ENCODE results near the gene ZNF618. TPM values are rescaled to one million over a fixed set of nuclear protein-coding genes. Genes with fewer than 3 reads are reported as not detected.

ZNF618 gene
- total and polyA plus RNA-seq, 2 experiments from 2014 or later = 12.1 to 22.1 TPM

- DNase-seq (ENCODE audit: low spot score) (no peak), ATAC-seq (no peak)
- Histone ChIP-seq H3F3A (replicated peaks; ENCODE audit: low read depth) (no peaks in the 10 kb centered on the region), H3K4me3 (no peak overlapping the region), H3K79me2 (replicated peaks; ENCODE audit: insufficient read depth) (no peaks in the 10 kb centered on the region), H3K27ac (ENCODE audit: low read depth) (no peak overlapping the region), H3K9me2 (ENCODE audit: insufficient read depth) (0 out of 2 replicates have a peak, but pooled peaks cover 2% of the 10 kb centered on the region), H2AFZ (no peak overlapping the region), H3K4me1 (ENCODE audit: insufficient read depth) (no peaks in the 10 kb centered on the region), H4K20me1 (replicated peaks; ENCODE audit: insufficient read depth) (no peaks in the 10 kb centered on the region; the same call in 1 of the 2 replicates), H3K4me2 (no peak overlapping the region), H3K27me3 (ENCODE audit: insufficient read depth) (no peaks in the 10 kb centered on the region), H3K36me3 (ENCODE audit: insufficient read depth) (no peaks in the 10 kb centered on the region)
- Mint-ChIP-seq H3K9me3 (no peaks in the 10 kb centered on the region), H3K27me3 (ENCODE audit: insufficient read depth, low read depth, poor library complexity) (peaks cover 11% of the 10 kb centered on the region), H3K4me1 (peaks cover 7% of the 10 kb centered on the region), H3K27ac (no peak overlapping the region), H3K4me3 (no peak overlapping the region), H3K36me3 (ENCODE audit: low read depth) (0 out of 3 replicates have a peak, but pooled peaks cover 4% of the 10 kb centered on the region)
- no peak for TF ChIP-seq STAT1 (IDR thresholded peaks at IDR 0.05; ENCODE audit: unreplicated experiment)
- no peak for TF ChIP-seq POLR2AphosphoS5 (IDR thresholded peaks at IDR 0.05; ENCODE audit: low read depth)
Measured at GRCh38 chr9:114058688-114059046, 182.6 kb downstream of the ZNF618 start.

- H3K9me2 ChIP-seq (ENCODE audit: insufficient read depth) = 0 out of 2 replicates have a peak, but pooled peaks cover 2% of the 10 kb centered on the region
- Mint-ChIP-seq H3K36me3 (ENCODE audit: low read depth) (0 out of 3 replicates have a peak, but pooled peaks cover 4% of the 10 kb centered on the region), H3K9me3 (no peaks in the 10 kb centered on the region), H3K4me1 (peaks cover 7% of the 10 kb centered on the region), H3K27ac (no peak overlapping the region), H3K4me3 (no peak overlapping the region), H3K27me3 (ENCODE audit: insufficient read depth, low read depth, poor library complexity) (peaks cover 11% of the 10 kb centered on the region)
- no peaks in the 10 kb centered on the region for H3F3A ChIP-seq (replicated peaks; ENCODE audit: low read depth)
- ATAC-seq = no peak
- no peak overlapping the region for H3K27ac ChIP-seq (ENCODE audit: low read depth)
- no peak overlapping the region for H3K4me3 ChIP-seq
- no peak overlapping the region for H2AFZ ChIP-seq
- TF ChIP-seq POLR2AphosphoS5 (IDR thresholded peaks at IDR 0.05; ENCODE audit: low read depth) (no peak), ZNF462 (CRISPR knock-in tag; IDR thresholded peaks at IDR 0.05) (no peak), ZNF331 (CRISPR knock-in tag; IDR thresholded peaks at IDR 0.05; ENCODE audit: low read depth) (no peak), STAT1 (IDR thresholded peaks at IDR 0.05; ENCODE audit: unreplicated experiment) (no peak), EZH2phosphoT487 (IDR thresholded peaks at IDR 0.05; ENCODE audit: unreplicated experiment) (no peak), ZNF114 (CRISPR knock-in tag; IDR thresholded peaks at IDR 0.05) (no peak), NANOG (IDR thresholded peaks at IDR 0.05; ENCODE audit: borderline replicate concordance) (no peak), CTCF (conservative IDR thresholded peaks at IDR 0.05; ENCODE audit: low read depth in 2 of 2) (no peak)
- TF ChIP-seq, protein P1, sequence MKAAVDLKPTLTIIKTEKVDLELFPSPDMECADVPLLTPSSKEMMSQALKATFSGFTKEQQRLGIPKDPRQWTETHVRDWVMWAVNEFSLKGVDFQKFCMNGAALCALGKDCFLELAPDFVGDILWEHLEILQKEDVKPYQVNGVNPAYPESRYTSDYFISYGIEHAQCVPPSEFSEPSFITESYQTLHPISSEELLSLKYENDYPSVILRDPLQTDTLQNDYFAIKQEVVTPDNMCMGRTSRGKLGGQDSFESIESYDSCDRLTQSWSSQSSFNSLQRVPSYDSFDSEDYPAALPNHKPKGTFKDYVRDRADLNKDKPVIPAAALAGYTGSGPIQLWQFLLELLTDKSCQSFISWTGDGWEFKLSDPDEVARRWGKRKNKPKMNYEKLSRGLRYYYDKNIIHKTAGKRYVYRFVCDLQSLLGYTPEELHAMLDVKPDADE (IDR thresholded peaks at IDR 0.05) = no peak
- H3K4me1 ChIP-seq (ENCODE audit: insufficient read depth) = no peaks in the 10 kb centered on the region
- no peaks in the 10 kb centered on the region; the same call in 1 of the 2 replicates for H4K20me1 ChIP-seq (replicated peaks; ENCODE audit: insufficient read depth)
- no peaks in the 10 kb centered on the region for H3K36me3 ChIP-seq (ENCODE audit: insufficient read depth)
- H3K79me2 ChIP-seq (replicated peaks; ENCODE audit: insufficient read depth) = no peaks in the 10 kb centered on the region
- no peak for DNase-seq (ENCODE audit: low spot score)
- H3K27me3 ChIP-seq (ENCODE audit: insufficient read depth) = no peaks in the 10 kb centered on the region
- no peak overlapping the region for H3K4me2 ChIP-seq
Measured at GRCh38 chr9:114059047-114059803, 183.1 kb downstream of the ZNF618 start.
